AG09319 (cell line): ENCODE measurements around the gene HS2ST1.

Experiments
- DNase-seq: peaks from one replicate; pipeline ENCODE4 v3.0.0-alpha.2; 2010; ENCODE audit warnings: low read depth; ENCODE audit errors: extremely low read depth
- TF ChIP-seq, protein P1 (sequence below): IDR thresholded peaks from 2 replicates; pipeline ENCODE4 v1.5.1; 2011; ENCODE audit warnings: low read depth, mild to moderate bottlenecking, inconsistent platforms, low read length, moderate library complexity

HS2ST1 gene

GRCh38 chr1:87100271-87100670 lies 185.8 kb downstream of the HS2ST1 start:
- TF ChIP-seq, protein P1, sequence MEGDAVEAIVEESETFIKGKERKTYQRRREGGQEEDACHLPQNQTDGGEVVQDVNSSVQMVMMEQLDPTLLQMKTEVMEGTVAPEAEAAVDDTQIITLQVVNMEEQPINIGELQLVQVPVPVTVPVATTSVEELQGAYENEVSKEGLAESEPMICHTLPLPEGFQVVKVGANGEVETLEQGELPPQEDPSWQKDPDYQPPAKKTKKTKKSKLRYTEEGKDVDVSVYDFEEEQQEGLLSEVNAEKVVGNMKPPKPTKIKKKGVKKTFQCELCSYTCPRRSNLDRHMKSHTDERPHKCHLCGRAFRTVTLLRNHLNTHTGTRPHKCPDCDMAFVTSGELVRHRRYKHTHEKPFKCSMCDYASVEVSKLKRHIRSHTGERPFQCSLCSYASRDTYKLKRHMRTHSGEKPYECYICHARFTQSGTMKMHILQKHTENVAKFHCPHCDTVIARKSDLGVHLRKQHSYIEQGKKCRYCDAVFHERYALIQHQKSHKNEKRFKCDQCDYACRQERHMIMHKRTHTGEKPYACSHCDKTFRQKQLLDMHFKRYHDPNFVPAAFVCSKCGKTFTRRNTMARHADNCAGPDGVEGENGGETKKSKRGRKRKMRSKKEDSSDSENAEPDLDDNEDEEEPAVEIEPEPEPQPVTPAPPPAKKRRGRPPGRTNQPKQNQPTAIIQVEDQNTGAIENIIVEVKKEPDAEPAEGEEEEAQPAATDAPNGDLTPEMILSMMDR = no peak

GRCh38 chr1:87103074-87103473 lies 188.6 kb downstream of the HS2ST1 start:
- DNase-seq = no peak
- TF ChIP-seq, protein P1 = no peak

More at GRCh38 chr1:87100271-87100670, 185.8 kb downstream of the HS2ST1 start:
- DNase-seq = no peak

GRCh38 chr1:87104140-87104539 lies 189.7 kb downstream of the HS2ST1 start:
- no peak for DNase-seq
- TF ChIP-seq, protein P1 = no peak

DNA sequence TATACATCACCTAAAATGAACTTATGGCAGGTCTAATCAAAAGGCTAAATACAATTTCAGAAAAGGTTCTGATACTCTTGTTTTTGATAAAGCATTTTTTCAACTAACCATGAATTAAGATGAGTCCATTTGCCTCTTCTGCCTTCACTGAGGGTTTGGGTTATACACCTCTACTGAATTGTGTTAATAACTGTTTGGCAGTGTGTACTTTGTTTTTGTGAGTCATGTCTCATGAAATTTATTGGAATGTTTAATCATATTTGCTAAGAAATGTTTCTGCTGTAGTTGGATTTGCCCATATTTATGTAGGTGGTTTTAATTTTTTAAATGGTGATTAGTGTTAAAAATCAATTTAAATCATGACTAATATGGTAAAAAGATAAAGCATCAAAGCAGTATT lies 190.5 kb downstream of the HS2ST1 start:
- no peak for DNase-seq
- TF ChIP-seq, protein P1 = no peak

- TF ChIP-seq, protein P1 = no peak
- no peak for DNase-seq
Observed at GRCh38 chr1:87106144-87106543, 191.7 kb downstream of the HS2ST1 start.

DNA sequence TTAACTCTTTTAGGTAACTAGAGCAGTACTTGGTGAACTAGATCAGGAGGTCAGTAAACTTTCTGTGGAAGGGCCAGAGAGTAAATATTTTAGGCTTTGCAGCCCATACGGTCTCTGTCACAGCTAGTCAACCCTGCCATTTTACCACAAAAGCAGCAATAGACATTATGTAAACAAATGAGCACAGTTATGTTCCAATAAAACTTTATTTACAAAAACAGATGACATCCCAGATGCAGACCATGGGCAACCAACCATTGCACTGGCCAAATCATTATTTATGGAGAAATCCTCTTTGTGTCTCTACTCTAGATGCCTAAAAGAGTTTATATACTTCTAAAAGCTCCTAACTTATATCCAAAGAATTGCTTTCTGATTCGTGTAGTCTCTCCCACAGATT lies 192.4 kb downstream of the HS2ST1 start:
- TF ChIP-seq, protein P1 = no peak

DNA sequence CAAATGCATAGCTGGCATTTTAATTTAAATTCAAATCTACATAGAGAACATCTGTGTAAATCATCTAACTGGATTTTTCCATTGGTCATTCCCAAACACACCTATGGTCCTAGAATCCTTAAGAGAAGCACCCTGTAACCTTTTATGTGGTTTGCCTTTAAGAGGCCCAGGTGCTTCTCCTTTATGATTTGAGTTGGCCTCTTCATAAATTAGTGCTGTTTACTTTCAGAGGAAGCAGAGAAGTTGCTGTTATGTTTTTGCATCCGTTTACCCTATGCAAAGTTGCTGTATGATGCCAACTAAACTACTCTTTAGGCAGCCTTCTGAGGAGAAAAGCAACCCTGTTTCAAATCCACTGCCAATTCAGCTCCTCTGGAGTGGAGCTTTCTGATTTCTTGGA lies 193.8 kb downstream of the HS2ST1 start:
- no peak for DNase-seq
- TF ChIP-seq, protein P1 = no peak

More for the DNA sequence above, 192.4 kb downstream of the HS2ST1 start:
- DNase-seq = no peak
